IPS-18a (cell line): Measurements from ENCODE around the gene KIAA1586.
"Not testable (repeated sequence)": the region's sequence is repeated elsewhere in the genome, so short reads cannot be mapped to it uniquely, and the experiment has no call there.

Source experiments
- H3K27ac ChIP-seq: one replicate; pipeline ENCODE4 v1.5.1; 2013; ENCODE audit warnings: low read length
- H3K27me3 ChIP-seq: one replicate; pipeline ENCODE4 v1.6.1; 2013; ENCODE audit warnings: mild to moderate bottlenecking, low read length; ENCODE audit not compliant: control insufficient read depth, insufficient read depth
- H3K36me3 ChIP-seq: one replicate; pipeline ENCODE4 v1.6.1; 2013; ENCODE audit warnings: low read depth, low read length; ENCODE audit not compliant: control insufficient read depth
- H3K4me1 ChIP-seq: one replicate; pipeline ENCODE4 v1.6.1; 2013; ENCODE audit warnings: low read depth, low read length; ENCODE audit not compliant: control insufficient read depth
- H3K4me3 ChIP-seq: one replicate; pipeline ENCODE4 v1.5.1; 2013; ENCODE audit warnings: low read length
- H3K9ac ChIP-seq: one replicate; pipeline ENCODE4 v1.6.1; 2013; ENCODE audit warnings: mild to moderate bottlenecking, low read length, moderate library complexity
- H3K9me3 ChIP-seq: one replicate; pipeline ENCODE4 v1.6.1; 2013; ENCODE audit warnings: low read depth, low read length; ENCODE audit not compliant: control insufficient read depth

Gene KIAA1586

DNA sequence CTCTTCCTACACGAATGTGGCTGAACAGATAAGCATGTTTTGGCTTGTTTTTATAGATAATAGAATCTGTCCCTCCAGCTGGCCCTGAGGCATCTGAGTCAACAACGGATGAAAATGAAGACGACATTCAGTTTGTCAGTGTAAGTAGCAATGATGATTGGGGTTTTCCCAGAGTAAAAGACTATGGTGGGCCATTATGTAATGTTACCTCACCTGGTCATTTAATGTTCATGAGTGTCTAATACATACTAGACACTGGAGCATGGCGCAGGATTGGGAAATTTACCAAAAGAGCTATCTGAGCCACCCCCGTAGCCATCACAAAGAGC, 728 bp downstream of the KIAA1586 start:
- not testable (repeated sequence) for H3K4me1 ChIP-seq, H3K27ac ChIP-seq, H3K4me3 ChIP-seq, H3K27me3 ChIP-seq, H3K9me3 ChIP-seq, H3K9ac ChIP-seq
- peaks cover 23% of the 10 kb centered on the region for H3K36me3 ChIP-seq

DNA sequence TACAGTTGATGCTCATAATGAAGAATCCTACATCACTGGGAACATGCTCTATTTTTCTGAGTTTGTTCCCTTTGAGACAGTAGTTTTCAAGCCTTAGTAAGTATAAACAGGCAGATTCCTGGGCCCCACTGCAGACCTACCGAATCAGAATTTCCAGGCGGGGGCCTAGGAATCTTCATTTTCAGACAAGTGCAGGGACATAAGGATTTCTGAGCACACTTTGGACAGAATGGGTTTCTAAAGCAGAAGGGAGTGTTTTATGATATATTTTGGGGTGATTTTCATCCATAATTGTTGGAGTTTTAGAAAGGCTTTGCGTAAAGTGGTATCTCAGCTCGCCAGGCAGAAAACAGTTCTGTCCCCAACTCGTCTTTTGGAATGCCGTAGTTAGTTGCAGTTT, 1.4 kb downstream of the KIAA1586 start:
- H3K27ac ChIP-seq, H3K4me1 ChIP-seq, H3K9me3 ChIP-seq, H3K9ac ChIP-seq, H3K27me3 ChIP-seq: not testable (repeated sequence)
- Histone ChIP-seq H3K36me3 (peaks cover 29% of the 10 kb centered on the region), H3K4me3 (peak overlapping the region; percentile 14)

DNA sequence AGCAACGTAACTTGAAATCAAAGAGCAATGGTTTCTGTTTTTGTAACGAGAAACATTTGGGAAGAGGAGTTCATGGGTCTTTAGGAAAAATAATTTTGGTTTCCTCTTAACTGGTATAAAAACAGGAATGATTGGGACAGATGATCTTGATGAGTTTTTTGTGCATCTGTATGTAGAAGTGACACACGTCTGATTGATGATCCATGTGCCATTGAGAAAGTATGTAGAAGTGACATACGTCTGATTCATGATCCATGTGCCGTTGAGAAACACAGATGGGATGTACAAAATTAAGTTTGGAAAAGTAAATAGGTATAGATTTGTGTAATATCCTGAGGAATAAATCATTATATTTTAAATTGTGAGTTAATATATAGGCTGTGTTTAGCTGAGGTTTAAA, 2.1 kb downstream of the KIAA1586 start:
- H3K9me3 ChIP-seq = no peaks in the 10 kb centered on the region
- no peak overlapping the region for H3K9ac ChIP-seq
- H3K4me3 ChIP-seq = peak overlapping the region; percentile 14
- no peak overlapping the region for H3K27ac ChIP-seq
- no peaks in the 10 kb centered on the region for H3K27me3 ChIP-seq
- H3K36me3 ChIP-seq = peaks cover 35% of the 10 kb centered on the region
- no peaks in the 10 kb centered on the region for H3K4me1 ChIP-seq

DNA sequence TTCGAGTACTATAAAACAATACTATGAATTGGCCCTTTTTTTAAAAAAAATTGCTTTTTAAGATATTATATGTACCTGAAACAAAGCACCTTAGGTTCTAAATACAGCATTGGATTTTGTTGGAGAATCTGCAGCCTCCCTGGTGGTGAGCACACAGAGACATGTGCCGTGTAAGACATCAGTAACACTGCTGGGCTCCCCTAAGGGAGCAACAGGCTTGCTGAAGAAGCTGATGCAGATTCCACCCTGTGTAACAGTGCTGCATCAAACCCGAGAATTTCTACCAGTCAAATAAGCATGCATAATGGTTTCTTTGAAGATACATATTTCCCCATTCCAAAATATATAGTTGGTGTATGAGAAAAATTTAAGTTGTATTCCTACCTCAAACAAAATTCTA, 17.4 kb downstream of the KIAA1586 start:
- no peaks in the 10 kb centered on the region for H3K4me1 ChIP-seq
- H3K4me3 ChIP-seq = no peak overlapping the region
- H3K9me3 ChIP-seq = no peaks in the 10 kb centered on the region
- peaks cover 26% of the 10 kb centered on the region for H3K27me3 ChIP-seq
- peaks cover 6% of the 10 kb centered on the region for H3K36me3 ChIP-seq
- H3K9ac ChIP-seq = no peak overlapping the region
- no peak overlapping the region for H3K27ac ChIP-seq

DNA sequence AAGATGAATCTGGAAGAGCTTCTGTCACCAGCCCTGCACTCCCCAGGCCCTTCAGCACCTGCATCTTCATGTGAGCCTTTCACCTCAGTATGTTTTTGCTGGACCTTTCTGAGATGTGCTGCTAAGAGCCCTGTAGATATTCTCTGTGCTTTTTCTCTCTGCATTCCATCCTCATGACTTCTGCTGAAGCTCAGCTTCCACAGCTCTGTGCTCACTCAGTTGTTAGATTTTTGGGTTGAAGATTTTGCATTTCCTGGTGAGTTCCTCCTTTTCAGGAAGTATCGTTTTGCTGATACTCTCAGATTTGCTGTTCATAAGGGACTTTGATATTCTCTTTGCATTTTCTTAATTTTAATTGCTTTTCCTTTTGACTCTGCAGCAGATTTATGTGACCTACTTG, 18.3 kb downstream of the KIAA1586 start:
- H3K9me3 ChIP-seq = no peaks in the 10 kb centered on the region
- peaks cover 10% of the 10 kb centered on the region for H3K4me1 ChIP-seq
- H3K27ac ChIP-seq = no peak overlapping the region

DNA sequence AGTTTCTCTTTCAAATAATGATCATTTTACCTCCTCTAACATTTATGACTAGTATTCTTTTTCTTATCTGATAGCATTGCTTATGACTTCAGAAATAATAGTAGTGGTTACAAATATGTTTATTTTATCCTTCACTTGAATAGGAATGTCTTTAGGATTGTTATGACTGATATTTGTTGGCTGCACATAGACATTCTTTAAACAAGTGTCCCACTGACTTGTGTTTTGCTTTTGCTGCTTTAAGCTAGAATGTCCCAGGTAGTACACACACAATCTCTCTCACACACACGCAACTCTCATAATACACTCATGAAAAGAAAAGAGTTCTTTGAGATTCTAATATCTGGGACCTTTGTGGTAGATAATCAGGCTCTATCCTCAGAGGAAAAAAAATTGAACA, 21.6 kb downstream of the KIAA1586 start:
- H3K9me3 ChIP-seq = no peaks in the 10 kb centered on the region
- no peak overlapping the region for H3K4me3 ChIP-seq
- no peak overlapping the region for H3K27ac ChIP-seq
- H3K36me3 ChIP-seq = no peaks in the 10 kb centered on the region
- H3K4me1 ChIP-seq = peaks cover 28% of the 10 kb centered on the region
- peaks cover 68% of the 10 kb centered on the region for H3K27me3 ChIP-seq
- H3K9ac ChIP-seq = no peak overlapping the region

More for the DNA sequence above, 18.3 kb downstream of the KIAA1586 start:
- Histone ChIP-seq H3K27me3 (peaks cover 36% of the 10 kb centered on the region), H3K9ac (no peak overlapping the region), H3K36me3 (peaks cover 4% of the 10 kb centered on the region), H3K4me3 (no peak overlapping the region)

DNA sequence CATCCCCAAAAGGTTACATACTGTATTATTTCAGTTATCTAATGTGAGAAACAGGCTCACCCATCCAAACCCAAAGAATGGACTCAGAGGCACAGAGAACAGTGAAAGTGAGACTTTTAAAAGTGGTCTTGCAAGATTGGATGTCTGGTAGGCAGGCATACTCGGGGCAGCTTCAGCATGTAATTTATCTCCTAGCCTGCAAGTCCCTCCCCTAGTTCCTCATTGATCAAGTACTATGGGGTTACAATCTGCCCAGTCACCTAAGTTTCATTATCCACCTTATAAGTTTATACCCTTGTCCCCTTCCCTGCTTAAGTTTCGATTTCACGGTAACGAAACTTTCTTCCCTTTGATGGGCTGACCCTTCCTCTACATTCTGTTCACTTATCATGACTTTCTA, 22.7 kb downstream of the KIAA1586 start:
- Histone ChIP-seq H3K9ac (no peak overlapping the region), H3K27ac (no peak overlapping the region), H3K36me3 (no peaks in the 10 kb centered on the region), H3K27me3 (peaks cover 80% of the 10 kb centered on the region), H3K4me1 (peaks cover 33% of the 10 kb centered on the region), H3K4me3 (peak overlapping the region; percentile 39), H3K9me3 (no peaks in the 10 kb centered on the region)

DNA sequence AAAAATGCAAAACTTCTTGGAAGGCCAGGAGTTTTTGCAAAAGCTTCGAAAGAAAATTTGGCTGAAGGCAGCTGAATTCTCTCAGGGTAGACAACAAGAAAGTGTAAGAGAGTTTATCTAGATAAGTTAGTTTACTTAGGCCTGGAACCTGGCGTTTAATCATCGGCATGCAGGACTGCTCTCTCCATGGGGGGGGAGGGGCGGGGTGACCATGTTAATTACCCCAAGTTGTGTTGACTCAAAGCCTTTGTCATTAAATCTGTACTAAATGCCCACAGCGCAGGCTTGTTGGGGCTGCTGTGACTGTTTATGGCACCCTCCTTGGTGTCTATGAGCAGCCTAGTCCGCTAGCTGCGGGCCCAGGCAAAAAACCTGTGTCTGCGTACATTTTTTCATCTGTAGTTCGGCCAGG, 23.4 kb downstream of the KIAA1586 start:
- Histone ChIP-seq H3K9me3 (no peaks in the 10 kb centered on the region), H3K27me3 (peaks cover 87% of the 10 kb centered on the region), H3K36me3 (no peaks in the 10 kb centered on the region), H3K9ac (no peak overlapping the region), H3K27ac (no peak overlapping the region), H3K4me1 (peaks cover 40% of the 10 kb centered on the region), H3K4me3 (peak overlapping the region; percentile 39)

DNA sequence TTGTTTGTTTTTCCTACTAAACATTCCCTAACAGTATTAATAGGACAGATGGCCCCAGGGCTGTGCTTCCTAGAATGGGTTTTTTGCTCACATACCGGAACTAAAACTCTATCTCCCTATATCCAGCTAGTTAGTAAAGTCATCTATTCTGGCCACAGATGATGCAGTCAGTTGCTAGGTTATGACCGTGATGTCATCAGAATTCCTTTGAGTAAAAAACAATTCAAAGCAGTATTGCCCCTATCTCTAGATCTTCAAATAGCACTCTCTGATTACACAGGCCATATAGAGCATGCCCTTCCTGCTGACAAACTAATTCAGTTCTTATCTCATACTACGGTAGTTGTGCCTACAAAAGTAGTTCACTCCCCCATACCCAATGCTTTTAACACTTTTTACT, 25.6 kb downstream of the KIAA1586 start:
- Histone ChIP-seq H3K9ac (no peak overlapping the region), H3K4me1 (peaks cover 40% of the 10 kb centered on the region), H3K27ac (no peak overlapping the region), H3K9me3 (no peaks in the 10 kb centered on the region), H3K27me3 (peaks cover 100% of the 10 kb centered on the region), H3K4me3 (no peak overlapping the region), H3K36me3 (no peaks in the 10 kb centered on the region)

DNA sequence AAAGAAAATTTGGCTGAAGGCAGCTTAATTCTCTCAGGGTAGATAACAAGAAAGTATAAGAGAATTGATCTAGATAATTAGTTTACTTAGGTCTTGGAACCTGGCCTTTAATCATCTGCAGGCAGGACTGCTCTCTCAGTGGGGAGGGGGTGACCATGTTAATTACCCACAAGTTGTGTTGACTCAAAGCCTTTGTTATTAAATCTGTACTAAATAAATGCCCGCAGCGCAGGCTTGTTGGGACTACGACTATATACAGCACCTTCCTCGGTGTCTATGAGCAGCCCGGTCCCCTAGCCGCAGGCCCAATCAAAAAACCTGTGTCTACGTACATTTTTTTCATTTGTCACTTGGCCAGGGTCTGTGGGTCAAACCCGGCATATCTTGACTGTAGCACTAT, 27.9 kb downstream of the KIAA1586 start:
- H3K4me3 ChIP-seq = no peak overlapping the region
- no peaks in the 10 kb centered on the region for H3K36me3 ChIP-seq
- peaks cover 35% of the 10 kb centered on the region for H3K4me1 ChIP-seq
- H3K9ac ChIP-seq = no peak overlapping the region
- peaks cover 96% of the 10 kb centered on the region for H3K27me3 ChIP-seq
- H3K9me3 ChIP-seq = no peaks in the 10 kb centered on the region
- no peak overlapping the region for H3K27ac ChIP-seq

DNA sequence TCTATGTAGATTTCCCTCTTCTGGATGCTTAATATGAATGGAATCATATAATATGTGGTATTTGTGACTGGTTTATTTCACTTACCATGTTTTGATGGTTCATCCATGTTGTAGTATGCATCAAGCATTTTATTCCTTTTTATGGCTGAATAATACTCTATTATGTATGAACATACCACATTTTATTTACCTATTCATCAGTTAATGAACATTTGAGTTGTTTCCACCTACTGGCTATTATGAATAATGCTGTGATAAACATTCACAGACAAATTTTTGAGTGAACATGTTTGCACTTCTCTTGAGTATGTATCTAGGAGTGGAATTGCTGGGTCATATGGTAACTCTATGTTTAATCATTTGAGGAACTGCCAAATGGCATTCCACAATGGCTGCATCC, 28.6 kb downstream of the KIAA1586 start:
- H3K9ac ChIP-seq = no peak overlapping the region
- peaks cover 29% of the 10 kb centered on the region for H3K4me1 ChIP-seq
- H3K27ac ChIP-seq = no peak overlapping the region
- peaks cover 89% of the 10 kb centered on the region for H3K27me3 ChIP-seq
- H3K4me3 ChIP-seq = no peak overlapping the region
- H3K9me3 ChIP-seq = no peaks in the 10 kb centered on the region
- no peaks in the 10 kb centered on the region for H3K36me3 ChIP-seq

DNA sequence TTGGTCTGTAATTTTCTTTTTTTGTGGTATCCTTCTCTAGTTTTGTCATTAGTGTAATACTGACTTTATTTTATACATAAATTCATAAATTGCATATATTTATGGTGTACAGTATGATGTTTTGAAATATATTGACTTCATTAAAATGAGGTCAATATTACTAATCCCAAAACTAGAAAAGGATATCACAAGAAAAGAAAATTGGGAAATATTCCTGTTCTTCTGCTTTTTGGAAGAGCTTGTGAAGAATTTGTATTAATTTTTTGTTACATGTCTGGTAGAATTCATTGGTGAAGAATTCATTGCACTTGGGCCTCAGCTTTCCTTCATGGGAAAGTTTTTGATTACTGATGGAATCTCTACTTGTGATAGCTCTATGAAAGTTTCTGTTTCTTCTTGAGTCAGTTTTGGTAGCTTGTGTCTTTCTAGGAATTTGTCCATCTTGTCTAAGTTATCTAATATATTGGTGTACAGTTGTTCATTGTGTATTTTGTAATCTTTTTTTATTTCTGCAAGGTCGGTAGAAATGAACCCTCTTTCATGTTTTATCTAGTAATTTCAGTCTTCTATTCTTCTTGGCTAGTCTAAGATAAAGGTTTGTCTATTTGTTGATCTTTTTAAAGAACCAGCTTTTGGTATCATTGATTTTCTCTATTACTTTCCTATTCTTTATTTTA, 32.2 kb downstream of the KIAA1586 start:
- Histone ChIP-seq H3K9me3 (no peaks in the 10 kb centered on the region), H3K36me3 (no peaks in the 10 kb centered on the region), H3K4me3 (no peak overlapping the region), H3K27me3 (peaks cover 60% of the 10 kb centered on the region), H3K4me1 (peaks cover 12% of the 10 kb centered on the region), H3K9ac (no peak overlapping the region), H3K27ac (no peak overlapping the region)
